HG03025 (cell line): Measurements from ENCODE around the gene KCNK6.
"Not testable (repeated sequence)": the region's sequence is repeated elsewhere in the genome, so short reads cannot be mapped to it uniquely, and the experiment has no call there.

Source experiments
- ATAC-seq: cut with Tn5 transposase; IDR thresholded peaks from one replicate; pipeline ENCODE4 v1.9.1; 2021; ENCODE audit warnings: mild to moderate bottlenecking, moderate library complexity; ENCODE audit not compliant: unreplicated experiment, low FRiP score

KCNK6 gene

DNA sequence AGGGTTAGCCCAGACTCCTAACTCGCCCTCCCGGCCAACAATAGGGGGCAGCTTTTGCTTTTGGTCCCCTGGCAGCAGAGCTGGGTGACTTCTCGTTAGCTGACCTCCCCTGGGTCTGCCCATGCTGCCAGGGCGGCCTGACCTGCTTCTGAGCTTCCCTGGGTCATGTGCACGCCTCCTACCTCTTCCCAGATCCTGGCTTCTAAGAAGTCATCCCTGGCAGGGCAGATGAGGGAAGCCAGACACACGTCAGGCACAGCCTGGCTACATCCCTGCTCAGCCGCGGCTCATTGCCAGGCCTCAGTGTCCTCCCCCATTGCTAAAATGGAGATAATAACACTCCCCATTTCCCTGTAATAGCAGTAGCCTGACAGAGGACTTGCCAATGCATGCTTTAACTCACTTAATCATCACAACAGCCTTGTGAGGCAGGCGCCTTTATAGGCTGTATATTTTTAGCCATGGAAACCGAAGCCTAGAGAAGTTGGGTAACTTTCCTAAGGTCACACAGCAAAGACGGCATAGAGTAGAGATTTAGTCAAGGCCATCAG lies 2.1 kb downstream of the KCNK6 start:
- ATAC-seq = no peak

DNA sequence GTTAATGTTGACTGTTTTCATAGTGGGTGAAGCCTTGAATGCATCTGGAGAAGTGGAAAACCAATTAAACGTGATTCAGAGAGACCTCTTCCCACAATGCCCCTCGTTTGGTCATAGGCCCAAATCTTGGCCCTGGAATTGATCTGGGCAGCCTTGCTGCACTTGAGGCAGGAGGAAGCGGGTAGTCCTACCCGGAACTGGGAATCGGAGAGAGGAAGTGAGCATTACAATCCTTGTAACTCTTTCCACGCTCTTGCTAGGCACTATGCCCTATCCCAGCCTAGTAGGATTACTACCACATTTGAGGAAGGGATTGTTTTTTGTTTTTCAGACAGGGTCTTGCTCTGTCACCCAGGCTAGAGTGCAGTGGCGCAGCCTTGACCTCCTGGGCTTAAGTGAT lies 3.6 kb downstream of the KCNK6 start:
- no peak for ATAC-seq

DNA sequence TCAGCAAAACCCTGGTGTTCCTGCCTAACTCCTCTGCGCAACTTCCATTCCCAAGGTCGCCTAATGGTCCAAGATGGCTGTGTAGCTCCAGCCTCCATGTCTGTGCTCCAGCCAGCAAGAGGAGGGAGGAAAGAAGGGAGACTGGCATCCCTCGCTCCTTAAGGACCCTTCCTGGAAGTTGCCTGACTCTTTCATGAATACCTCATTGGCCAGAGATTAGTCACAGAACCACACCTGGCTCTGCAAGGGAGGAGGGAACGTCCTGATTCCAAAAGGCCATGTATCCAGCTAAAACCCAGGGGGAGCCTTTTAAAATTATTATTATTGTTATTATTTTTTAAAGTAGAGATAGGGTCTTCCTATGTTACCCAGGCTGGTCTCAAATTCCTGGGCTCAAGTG lies 4.8 kb downstream of the KCNK6 start:
- no peak for ATAC-seq

DNA sequence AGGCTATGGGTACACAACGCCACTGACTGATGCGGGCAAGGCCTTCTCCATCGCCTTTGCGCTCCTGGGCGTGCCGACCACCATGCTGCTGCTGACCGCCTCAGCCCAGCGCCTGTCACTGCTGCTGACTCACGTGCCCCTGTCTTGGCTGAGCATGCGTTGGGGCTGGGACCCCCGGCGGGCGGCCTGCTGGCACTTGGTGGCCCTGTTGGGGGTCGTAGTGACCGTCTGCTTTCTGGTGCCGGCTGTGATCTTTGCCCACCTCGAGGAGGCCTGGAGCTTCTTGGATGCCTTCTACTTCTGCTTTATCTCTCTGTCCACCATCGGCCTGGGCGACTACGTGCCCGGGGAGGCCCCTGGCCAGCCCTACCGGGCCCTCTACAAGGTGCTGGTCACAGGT lies 6.9 kb downstream of the KCNK6 start:
- ATAC-seq = no peak

DNA sequence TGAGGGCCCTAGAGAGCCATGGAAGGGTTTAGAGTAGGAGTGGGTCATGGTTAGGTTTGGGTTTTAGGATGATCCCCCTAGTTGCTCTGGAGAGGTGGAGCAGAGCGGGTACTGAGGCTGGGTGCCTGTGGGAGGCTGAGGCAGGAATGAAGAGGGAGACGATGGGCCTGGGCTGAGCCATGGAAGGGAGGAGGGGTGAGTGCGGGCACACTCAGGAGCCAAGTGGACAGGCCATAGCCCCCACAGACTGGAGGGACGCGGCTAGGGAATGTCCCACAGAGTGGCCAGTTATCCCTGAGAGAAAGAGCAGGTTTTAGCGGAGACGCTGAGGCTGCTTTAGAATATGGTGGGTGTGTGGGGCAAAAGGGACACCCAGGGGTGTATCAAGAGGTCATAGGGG lies 10.0 kb downstream of the KCNK6 start:
- ATAC-seq = no peak

DNA sequence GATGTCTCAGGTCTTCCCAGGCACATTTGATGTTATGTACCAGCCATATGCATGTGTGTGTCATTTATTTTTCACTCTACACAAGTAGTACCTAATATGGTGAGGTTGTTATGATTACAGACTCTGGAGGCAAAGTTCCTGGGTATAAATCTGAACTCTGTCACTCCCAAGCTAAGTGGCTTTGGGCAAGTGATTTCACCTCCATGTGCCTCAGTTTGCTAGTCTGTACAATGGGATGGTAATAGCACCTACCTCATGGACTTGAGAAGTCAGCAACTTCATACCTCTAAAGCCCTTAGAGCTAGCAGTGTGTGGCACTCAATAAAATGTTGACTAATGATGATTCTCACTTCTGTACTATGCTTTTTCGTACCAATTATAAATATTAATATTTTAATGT lies 12.1 kb downstream of the KCNK6 start:
- no peak for ATAC-seq

DNA sequence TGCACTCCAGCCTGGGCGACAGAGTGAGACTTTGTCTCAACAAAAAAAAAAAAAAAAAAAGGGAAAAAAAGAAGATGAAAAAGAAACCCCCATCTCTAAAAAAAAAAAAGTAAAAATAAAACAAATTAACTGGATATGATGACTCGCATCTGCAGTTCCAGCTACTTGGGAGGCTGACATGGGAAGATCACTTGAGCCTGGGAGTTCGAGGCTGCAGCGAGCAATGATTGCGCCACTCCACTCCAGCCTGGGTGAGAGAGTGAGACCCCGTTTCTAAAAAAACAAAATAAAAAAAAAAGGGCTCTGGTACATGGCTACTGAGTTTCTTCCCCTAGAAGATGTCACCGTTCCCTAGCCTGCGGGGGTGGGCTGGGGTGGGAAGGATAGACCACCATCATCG lies 13.6 kb downstream of the KCNK6 start:
- no peak for ATAC-seq

DNA sequence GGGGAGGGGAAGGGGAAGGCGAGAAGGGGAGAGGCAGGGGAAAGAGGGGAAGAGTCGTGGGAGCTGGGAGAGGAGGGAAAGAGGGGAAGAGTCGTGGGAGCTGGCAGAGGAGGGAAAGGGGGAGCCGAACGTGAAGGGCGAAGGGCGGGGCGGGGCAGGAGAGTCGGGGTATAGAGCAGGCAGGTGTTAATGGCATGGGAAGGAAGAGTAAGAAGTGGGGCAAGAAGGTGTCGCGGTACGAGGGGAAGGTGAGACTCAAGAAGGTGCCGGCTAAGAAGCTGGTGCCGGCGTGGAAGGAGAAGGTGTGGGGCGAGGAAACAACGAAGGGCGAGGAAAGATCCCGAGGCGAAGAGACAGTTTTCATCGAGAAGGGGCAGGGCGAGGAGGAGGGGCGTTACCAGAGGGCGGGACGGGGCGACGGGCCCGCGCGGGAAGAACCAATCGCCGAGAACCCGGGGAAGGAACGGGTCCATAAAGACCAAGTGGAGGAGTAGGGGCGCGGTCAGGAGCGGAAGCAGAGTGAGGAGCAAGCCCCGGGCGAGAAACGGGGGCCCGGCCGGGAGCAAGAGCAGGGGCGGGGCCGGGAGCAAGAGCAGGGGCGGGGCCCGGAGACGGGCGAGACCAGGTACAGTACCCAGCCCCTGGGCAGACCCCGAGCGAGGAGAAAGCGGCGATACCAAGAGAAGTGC lies 16.4 kb downstream of the KCNK6 start:
- peak; percentile 71 for ATAC-seq

DNA sequence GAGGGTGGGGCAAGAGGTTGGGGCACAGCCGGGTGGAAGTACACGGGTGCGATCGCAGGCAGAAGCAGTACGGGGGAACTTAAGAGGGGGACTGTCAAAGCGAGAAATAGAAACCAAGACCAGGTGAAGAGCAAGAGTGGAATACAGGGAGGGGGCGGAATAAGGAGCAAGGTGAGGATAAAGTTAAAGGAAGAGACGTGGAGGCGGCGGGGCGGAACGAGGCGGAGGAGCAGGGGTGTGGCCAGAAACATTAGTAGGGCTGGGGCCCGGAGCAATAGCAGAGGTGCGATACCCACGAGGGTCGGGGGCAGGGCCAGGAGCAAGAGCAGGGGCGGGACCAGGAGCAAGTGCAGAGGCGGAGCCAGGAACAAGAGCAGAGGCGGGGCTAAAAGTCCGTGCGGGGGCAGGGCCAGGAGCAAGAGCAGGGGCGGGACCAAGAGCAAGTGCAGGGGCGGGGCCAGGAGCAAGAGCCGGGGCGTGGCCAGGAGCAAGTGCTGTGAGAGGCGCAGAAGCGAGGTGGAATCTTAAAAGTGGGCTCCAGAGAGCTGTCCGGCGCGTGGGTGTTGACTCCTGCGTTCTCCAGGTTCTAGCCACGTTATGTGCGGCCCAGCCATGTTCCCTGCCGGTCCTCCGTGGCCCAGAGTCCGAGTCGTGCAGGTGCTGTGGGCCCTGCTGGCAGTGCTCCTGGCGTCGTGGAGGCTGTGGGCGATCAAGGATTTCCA lies 17.2 kb downstream of the KCNK6 start:
- ATAC-seq = peak; percentile 45

DNA sequence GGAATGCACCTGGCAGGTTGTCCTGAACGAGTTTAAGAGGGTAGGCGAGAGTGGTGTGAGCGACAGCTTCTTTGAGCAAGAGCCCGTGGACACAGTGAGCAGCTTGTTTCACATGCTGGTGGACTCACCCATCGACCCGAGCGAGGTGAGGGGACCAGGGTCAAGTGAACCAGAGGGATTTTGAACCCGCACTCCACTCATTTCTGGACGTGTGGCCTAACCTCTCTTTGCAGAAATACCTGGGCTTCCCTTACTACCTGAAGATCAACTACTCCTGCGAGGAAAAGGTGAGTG lies 17.7 kb downstream of the KCNK6 start:
- ATAC-seq = no peak

DNA sequence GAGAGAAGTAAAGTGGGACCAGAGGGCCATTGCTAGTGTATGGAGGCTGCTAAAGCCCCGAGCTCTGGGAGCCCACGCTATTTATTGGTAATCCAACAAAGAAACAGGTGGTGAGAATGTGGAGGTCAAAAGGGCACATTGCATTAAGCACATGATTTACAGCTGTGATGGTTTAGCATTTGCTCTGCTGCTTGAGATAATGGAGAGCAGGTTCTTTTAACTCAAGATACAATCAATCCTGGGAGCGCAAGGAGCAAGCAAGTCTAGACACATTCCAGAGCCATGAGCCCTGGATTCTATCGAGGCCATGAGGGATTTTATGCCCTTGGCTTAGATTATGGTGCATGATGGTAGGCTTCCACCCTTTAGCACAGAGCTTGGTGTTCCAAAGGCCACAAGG lies 19.4 kb downstream of the KCNK6 start:
- ATAC-seq = not testable (repeated sequence)

DNA sequence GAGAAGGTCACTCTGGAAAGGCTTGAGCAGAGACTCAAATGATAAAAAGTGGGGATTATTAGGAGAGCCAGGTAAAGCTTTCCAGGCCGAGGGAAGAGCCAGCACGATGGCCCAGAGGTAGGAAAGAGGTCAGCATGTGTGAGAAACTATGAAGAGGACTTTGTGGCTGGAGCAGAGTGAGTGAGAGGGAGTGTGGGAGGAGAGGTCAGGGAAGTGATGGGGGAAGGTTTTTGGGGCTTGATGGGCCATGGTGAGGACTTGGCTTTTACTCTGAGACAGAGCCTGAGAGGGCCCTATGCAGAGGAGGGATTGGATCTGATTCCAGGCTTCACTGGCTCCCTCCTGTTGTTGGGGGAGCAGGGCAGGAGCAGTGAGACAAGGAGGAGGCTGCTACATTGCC lies 21.3 kb downstream of the KCNK6 start:
- no peak for ATAC-seq

DNA sequence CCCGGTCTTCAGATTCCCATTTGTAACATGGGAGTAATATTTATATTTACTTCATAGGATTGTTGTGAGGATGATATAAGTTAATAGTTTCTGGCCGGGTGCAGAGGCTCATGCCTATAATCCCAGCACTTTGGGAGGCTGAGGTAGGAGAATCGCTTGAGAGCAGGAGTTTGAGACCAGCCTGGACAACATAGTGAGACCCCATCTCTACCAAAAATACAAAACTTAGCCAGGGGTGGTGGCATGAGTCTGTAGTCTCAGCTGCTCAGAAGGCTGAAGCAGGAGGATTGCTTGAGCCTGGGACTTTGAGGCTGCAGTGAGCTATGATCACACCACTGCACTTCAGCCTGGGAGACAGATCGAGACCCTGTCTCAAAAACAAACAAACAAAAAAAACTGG lies 27.2 kb downstream of the KCNK6 start:
- ATAC-seq = no peak

DNA sequence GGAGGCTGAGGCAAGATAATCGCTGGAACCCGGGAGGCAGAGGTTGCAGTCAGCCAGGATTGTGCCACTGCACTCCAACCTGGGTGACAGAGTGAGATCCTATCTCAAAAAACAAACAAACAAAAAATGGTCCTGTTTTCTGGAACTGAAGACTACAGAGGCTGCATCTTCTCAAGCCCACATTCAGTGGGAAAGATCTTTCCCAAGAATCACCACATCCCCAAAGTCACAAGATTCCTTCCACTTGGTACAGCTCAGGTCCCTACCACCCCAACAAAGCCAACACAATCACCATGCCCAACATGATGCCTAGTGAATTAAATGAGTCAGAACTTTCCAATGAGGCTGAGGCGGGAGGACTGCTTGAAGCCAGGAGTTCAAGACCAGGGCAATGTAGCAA lies 31.2 kb downstream of the KCNK6 start:
- no peak for ATAC-seq

DNA sequence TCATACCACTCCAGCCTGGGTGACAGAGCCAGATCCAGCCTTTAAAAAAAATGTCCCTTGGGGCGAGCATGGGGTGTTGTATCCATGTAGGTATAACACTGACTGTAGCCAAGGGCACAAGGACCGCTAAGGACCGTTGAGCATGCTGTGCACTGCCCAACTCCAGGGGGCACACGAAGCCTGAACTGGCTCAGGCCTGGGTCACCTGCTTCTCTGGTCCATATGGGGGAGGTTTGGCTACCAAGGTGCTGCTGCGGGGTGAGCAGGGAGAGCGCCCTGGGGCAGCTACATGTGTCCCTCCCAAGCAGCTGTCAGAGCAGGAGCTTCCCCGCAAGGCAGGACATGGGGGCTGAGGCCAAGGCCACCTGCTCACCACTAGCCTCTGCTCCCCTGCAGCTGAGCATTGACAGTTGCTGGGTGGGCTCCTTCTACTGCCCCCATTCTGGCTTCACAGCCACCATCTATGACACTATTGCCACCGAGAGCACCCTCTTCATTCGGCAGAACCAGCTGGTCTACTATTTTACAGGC lies 32.3 kb downstream of the KCNK6 start:
- no peak for ATAC-seq

DNA sequence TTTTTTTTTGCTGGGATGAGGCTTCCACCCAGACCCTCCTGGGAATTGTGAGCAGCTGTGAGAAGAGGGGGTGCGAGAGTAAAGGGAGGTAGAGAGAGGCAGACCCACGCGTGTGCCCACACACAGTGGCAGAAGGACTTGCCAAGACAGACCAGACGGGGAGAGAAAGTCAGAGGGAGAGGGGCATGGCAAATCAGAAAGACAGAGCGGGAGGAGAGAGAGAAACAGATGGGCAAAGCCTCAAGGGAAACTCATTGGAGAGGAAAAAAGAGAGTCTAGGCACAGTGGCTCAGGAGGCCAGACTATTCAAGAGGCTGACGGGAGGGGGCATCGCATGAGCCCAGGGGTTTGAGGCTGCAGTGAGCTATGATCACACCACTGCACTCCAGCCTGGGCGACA lies 33.0 kb downstream of the KCNK6 start:
- ATAC-seq = no peak

DNA sequence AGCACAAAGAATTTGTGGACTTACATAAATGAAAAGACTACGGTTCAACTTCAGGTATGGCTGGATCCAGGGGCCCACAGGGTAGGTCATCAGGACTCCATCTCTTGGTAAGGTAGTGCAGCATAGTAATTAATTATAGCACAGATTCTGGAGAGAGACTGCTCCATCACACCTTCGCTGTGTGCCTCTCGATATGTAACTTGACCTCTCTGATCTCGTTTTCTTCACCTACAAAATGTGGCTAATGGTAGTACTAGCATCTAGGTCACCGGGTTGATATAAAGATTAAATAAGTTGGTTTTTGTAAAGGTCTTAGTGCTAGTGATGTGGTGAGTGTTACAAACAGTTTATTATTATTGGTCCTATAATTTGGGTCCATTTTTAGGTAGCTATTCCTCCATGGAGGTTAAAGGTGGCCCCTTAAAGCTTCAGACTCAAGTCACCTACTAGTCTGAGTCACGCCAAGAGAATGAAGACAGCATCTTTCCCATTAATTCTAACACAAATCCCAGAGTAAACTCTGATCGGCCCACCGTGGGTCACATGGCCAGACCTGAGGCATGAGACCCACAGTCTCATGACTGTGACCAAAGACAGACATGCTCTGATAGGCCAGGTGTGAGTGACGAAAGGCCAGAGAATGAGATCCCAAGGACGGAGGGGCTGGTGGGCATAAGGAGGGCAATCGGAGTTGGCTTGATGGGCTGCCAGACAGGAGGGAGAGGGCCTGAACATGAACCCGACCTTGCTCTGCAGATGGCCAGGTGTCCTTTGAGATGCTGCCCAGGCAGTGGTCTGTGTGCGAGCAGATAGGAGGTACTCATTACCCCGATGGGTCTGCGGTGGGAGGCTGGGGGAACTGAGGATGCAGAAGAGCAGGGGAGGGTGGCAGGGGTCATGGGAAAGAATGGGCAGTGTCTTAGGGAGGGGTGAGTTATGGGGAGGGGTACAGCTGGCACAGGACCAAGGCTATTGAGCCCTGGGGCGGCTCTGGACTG lies 36.4 kb downstream of the KCNK6 start:
- no peak for ATAC-seq

DNA sequence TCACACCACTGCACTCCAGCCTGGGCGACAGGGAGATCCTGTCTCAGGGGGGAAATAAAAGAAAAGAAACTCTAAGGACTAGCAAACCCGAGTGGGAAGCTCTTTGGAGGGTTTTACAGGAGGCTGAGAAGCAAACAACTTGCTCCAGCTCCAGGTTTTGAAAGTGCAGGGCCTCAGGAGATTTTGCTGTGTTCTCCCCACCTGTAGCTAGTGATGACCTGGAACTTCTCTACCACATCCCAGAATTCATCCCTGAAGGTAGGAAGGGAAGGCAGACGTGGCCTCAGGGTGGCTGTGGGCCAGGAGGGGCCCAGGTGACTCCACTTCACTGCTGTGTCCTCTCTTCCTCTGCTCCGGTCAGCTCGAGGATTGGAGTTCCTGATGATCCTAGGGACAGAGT lies 38.4 kb downstream of the KCNK6 start:
- no peak for ATAC-seq

DNA sequence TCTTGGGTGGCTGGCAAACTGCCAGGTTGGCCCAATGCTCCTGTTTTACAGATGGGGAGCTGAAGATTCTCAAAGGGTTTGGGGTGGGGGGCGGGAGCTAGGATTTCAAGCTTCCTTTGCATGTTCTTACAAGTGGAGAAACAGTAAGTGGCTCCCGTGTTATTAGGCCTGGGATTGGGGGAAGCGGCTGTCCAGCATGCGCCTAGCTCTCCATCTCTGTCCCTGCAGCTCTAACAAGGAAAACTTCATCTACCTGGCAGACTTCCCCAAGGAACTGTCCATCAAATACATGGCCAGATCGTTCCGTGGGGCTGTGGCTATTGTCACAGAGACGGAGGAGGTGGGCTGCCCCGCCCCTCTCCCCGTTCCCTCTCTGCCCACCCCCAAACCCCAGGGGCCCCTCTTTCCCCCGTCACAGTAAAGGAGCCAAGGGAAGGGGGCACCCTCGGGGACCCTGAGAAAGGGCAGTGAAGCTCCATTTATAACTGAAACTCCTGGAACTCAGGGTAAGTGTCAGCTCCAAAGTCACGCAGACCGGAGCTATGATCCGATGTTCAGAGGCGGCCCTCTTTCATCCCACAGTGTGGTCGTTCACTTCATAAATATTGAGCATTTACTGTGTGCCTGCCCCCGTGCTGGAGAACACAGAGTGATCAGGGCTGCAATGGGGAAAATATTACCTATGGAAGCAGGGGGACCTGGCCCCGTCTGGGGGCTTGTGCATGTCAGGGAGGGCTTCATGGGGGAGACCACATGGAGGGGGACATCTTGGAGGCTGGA lies 39.8 kb downstream of the KCNK6 start:
- no peak for ATAC-seq

DNA sequence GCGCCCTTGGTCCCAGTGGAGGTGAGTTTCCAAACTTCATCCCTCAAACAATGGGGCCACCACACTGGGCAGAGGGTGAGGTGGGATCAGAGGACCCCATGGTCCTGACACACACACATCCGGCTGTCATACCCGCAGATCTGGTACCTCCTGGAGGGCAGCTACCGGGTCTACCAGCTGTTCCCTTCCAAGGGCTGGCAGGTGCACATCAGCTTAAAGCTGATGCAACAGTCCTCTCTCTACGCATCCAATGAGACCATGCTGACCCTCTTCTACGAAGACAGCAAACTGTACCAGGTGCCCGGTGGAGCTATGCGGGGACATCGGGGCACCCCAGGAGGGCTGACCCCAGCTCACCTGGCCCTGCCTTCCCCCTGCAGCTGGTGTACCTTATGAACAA lies 40.7 kb downstream of the KCNK6 start:
- no peak for ATAC-seq
